ENCODE results near the gene VAMP7.
"Not testable (repeated sequence)": the region's sequence is repeated elsewhere in the genome, so short reads cannot be mapped to it uniquely, and the experiment has no call there.

VAMP7 gene

DNA sequence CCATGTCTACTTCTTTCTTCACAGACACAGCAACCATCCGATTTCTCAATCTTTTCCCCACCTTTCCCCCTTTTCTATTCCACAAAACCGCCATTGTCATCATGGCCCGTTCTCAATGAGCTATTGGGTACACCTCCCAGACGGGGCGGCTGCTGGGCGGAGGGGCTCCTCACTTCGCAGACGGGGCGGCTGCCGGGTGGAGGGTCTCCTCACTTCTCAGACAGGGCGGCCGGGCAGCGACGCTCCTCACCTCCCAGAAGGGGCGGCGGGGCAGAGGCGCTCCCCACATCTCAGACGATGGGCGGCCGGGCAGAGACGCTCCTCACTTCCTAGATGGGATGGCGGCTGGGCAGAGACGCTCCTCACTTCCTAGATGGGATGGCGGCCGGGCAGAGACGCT lies 26.5 kb downstream of the VAMP7 start:
- H3K36me3 ChIP-seq (ENCODE audit: control insufficient read depth, insufficient read depth, low read length); H3K4me1 ChIP-seq (ENCODE audit: control insufficient read depth, insufficient read depth, low read length); H3K27me3 ChIP-seq (ENCODE audit: control insufficient read depth, insufficient read depth, low read length); H3K9ac ChIP-seq (ENCODE audit: low read depth, low read length); H3K27ac ChIP-seq (ENCODE audit: low read depth, low read length); H3K4me3 ChIP-seq (ENCODE audit: low read depth, low read length): not testable (repeated sequence)
- H3K9me3 ChIP-seq (ENCODE audit: control insufficient read depth, insufficient read depth, low read length), result peaks cover 33% of the 10 kb centered on the region

- H3K36me3 ChIP-seq (ENCODE audit: control insufficient read depth, insufficient read depth, low read length), result 0 out of 2 replicates have a peak, but pooled peaks cover 11% of the 10 kb centered on the region
Measured at GRCh38 chrX:155923200-155923599, 42.1 kb downstream of the VAMP7 start.

GRCh38 chrX:155930852-155931618 lies 49.9 kb downstream of the VAMP7 start:
- H3K9ac ChIP-seq (ENCODE audit: low read depth, low read length); H3K27ac ChIP-seq (ENCODE audit: low read depth, low read length); H3K4me1 ChIP-seq (ENCODE audit: control insufficient read depth, insufficient read depth, low read length); H3K4me3 ChIP-seq (ENCODE audit: low read depth, low read length); H3K27me3 ChIP-seq (ENCODE audit: control insufficient read depth, insufficient read depth, low read length); H3K36me3 ChIP-seq (ENCODE audit: control insufficient read depth, insufficient read depth, low read length): not testable (repeated sequence)
- H3K9me3 ChIP-seq (ENCODE audit: control insufficient read depth, insufficient read depth, low read length), result peaks cover 38% of the 10 kb centered on the region

More at GRCh38 chrX:155923200-155923599, 42.1 kb downstream of the VAMP7 start:
- Histone ChIP-seq H3K4me3 (ENCODE audit: low read depth, low read length) (no peak overlapping the region), H3K27me3 (ENCODE audit: control insufficient read depth, insufficient read depth, low read length) (no peaks in the 10 kb centered on the region), H3K4me1 (ENCODE audit: control insufficient read depth, insufficient read depth, low read length) (no peaks in the 10 kb centered on the region), H3K9ac (ENCODE audit: low read depth, low read length) (no peak overlapping the region), H3K9me3 (ENCODE audit: control insufficient read depth, insufficient read depth, low read length) (peaks cover 40% of the 10 kb centered on the region), H3K27ac (ENCODE audit: low read depth, low read length) (no peak overlapping the region)

DNA sequence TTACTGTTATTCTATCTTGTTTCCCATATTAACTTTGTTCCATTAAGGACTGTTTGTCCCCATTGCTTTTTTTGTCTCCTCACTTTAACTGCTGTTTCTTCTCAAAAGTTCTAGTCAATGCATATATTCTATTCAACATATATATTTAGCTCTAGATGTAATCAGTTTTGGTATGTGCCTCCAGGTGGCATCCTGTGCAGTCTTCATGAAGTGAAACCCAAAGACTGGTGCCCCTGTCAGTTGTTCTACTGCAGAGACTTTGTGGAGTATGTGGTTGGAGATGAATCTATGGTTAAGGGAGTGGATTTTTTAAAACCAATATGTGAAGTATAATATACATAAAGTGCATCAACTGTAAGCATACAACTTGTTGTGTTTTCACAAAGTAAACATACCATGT lies 57.0 kb downstream of the VAMP7 start:
- Histone ChIP-seq H3K4me1 (ENCODE audit: control insufficient read depth, insufficient read depth, low read length) (no peaks in the 10 kb centered on the region), H3K27me3 (ENCODE audit: control insufficient read depth, insufficient read depth, low read length) (no peaks in the 10 kb centered on the region), H3K9ac (ENCODE audit: low read depth, low read length) (no peak overlapping the region), H3K4me3 (ENCODE audit: low read depth, low read length) (no peak overlapping the region), H3K9me3 (ENCODE audit: control insufficient read depth, insufficient read depth, low read length) (peaks cover 37% of the 10 kb centered on the region), H3K36me3 (ENCODE audit: control insufficient read depth, insufficient read depth, low read length) (no peaks in the 10 kb centered on the region), H3K27ac (ENCODE audit: low read depth, low read length) (no peak overlapping the region)

DNA sequence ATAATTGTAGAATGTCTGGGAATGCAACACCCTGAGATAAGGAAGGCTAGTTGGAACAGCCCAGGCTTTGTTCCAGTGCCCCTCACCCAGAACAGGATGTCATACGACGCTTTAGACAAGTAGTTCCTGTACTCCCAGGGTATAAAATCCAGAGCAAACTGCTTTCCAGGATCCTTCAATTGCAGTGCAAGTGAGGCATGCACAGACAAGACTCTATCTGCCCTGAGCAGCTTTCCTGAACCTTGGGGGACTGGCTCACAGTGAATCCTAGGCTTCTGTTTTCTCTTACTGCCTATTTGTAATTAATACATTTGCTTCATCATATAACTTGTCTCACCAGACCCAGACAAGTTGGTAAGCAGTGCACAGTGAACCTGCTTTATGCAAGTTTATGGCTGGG lies 68.0 kb downstream of the VAMP7 start:
- Histone ChIP-seq H3K27ac (ENCODE audit: low read depth, low read length) (no peak overlapping the region), H3K9me3 (ENCODE audit: control insufficient read depth, insufficient read depth, low read length) (peaks cover 64% of the 10 kb centered on the region), H3K27me3 (ENCODE audit: control insufficient read depth, insufficient read depth, low read length) (no peaks in the 10 kb centered on the region), H3K36me3 (ENCODE audit: control insufficient read depth, insufficient read depth, low read length) (no peaks in the 10 kb centered on the region), H3K4me3 (ENCODE audit: low read depth, low read length) (no peak overlapping the region), H3K4me1 (ENCODE audit: control insufficient read depth, insufficient read depth, low read length) (no peaks in the 10 kb centered on the region), H3K9ac (ENCODE audit: low read depth, low read length) (no peak overlapping the region)

GRCh38 chrX:155951237-155951789 lies 70.2 kb downstream of the VAMP7 start:
- no peaks in the 10 kb centered on the region for H3K36me3 ChIP-seq (ENCODE audit: control insufficient read depth, insufficient read depth, low read length)
- no peak overlapping the region for H3K9ac ChIP-seq (ENCODE audit: low read depth, low read length)
- no peak overlapping the region for H3K4me3 ChIP-seq (ENCODE audit: low read depth, low read length)
- H3K9me3 ChIP-seq (ENCODE audit: control insufficient read depth, insufficient read depth, low read length), result peaks cover 70% of the 10 kb centered on the region
- H3K4me1 ChIP-seq (ENCODE audit: control insufficient read depth, insufficient read depth, low read length), result no peaks in the 10 kb centered on the region
- no peak overlapping the region for H3K27ac ChIP-seq (ENCODE audit: low read depth, low read length)
- H3K27me3 ChIP-seq (ENCODE audit: control insufficient read depth, insufficient read depth, low read length), result no peaks in the 10 kb centered on the region

DNA sequence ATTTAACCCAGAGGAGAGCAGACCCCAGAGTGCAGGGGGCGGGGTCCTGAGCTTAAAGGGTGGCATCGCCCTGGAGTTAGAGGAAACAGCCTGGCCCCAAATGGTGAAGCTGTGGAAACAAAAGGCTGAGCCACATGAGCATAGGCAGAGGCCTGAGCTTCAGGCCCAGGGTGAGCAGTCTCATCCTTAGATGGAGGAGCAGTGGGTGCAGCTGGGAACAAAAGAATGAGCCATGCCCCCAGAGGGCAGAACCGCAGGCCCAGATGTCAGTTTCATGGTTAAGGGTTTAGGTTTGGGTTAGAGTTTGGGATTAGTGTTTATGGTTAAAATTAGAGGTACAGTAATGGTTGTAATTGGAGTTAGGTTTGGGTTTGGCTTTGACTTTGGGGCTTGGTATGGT lies 71.9 kb downstream of the VAMP7 start:
- no peaks in the 10 kb centered on the region for H3K27me3 ChIP-seq (ENCODE audit: control insufficient read depth, insufficient read depth, low read length)

DNA sequence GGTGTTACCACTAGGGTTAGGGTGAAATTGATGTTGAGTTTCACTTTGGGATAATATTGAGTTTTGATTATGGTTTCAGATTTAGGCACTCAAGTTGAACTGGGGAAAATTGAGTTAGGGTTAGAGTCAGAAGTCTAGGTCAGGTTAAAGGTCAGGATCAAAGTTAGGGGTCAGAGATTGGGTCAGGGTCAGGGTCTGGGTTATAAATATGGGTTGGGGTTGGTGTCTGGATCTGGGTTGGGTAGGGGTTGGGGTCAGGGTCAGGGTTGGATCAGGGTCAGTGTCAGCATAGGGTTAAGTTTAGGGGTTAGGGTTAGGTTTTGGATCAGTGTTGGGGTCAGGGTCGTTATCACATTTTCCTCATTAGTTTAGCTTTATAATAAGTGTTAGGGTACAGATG lies 73.6 kb downstream of the VAMP7 start:
- no peak overlapping the region for H3K9ac ChIP-seq (ENCODE audit: low read depth, low read length)
- peaks cover 57% of the 10 kb centered on the region for H3K9me3 ChIP-seq (ENCODE audit: control insufficient read depth, insufficient read depth, low read length)
- no peaks in the 10 kb centered on the region for H3K36me3 ChIP-seq (ENCODE audit: control insufficient read depth, insufficient read depth, low read length)
- H3K4me3 ChIP-seq (ENCODE audit: low read depth, low read length), result no peak overlapping the region
- H3K4me1 ChIP-seq (ENCODE audit: control insufficient read depth, insufficient read depth, low read length), result peaks cover 10% of the 10 kb centered on the region
- no peaks in the 10 kb centered on the region for H3K27me3 ChIP-seq (ENCODE audit: control insufficient read depth, insufficient read depth, low read length)
- no peak overlapping the region for H3K27ac ChIP-seq (ENCODE audit: low read depth, low read length)

More for the DNA sequence above, 71.9 kb downstream of the VAMP7 start:
- Histone ChIP-seq H3K9me3 (ENCODE audit: control insufficient read depth, insufficient read depth, low read length) (peaks cover 59% of the 10 kb centered on the region), H3K27ac (ENCODE audit: low read depth, low read length) (no peak overlapping the region), H3K9ac (ENCODE audit: low read depth, low read length) (no peak overlapping the region), H3K4me1 (ENCODE audit: control insufficient read depth, insufficient read depth, low read length) (no peaks in the 10 kb centered on the region), H3K36me3 (ENCODE audit: control insufficient read depth, insufficient read depth, low read length) (no peaks in the 10 kb centered on the region), H3K4me3 (ENCODE audit: low read depth, low read length) (no peak overlapping the region)

DNA sequence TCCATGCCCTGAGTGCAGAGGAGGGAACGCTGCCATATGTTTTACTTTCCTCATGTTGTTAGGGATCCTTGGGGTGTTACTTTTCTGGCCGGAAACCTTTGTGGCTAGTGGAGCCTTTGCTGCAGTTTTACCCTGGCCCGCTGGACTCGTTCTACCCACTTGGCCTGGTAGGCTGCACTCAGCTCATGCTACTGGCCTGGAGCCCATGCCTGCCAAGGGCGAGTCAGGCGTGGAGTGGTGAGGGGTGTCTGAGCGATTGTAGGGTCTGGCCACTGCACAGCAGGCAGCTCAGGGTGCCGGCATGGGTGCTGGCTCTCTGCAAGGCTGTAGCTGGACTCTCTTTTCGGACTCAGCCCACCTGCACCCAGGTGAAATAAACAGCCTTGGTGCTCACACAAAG lies 75.0 kb downstream of the VAMP7 start:
- no peak overlapping the region for H3K27ac ChIP-seq (ENCODE audit: low read depth, low read length)
- no peak overlapping the region for H3K4me3 ChIP-seq (ENCODE audit: low read depth, low read length)
- no peaks in the 10 kb centered on the region for H3K36me3 ChIP-seq (ENCODE audit: control insufficient read depth, insufficient read depth, low read length)
- H3K27me3 ChIP-seq (ENCODE audit: control insufficient read depth, insufficient read depth, low read length), result no peaks in the 10 kb centered on the region
- peaks cover 45% of the 10 kb centered on the region; the same call in 1 of the 2 replicates for H3K9me3 ChIP-seq (ENCODE audit: control insufficient read depth, insufficient read depth, low read length)
- peaks cover 11% of the 10 kb centered on the region for H3K4me1 ChIP-seq (ENCODE audit: control insufficient read depth, insufficient read depth, low read length)
- no peak overlapping the region for H3K9ac ChIP-seq (ENCODE audit: low read depth, low read length)

DNA sequence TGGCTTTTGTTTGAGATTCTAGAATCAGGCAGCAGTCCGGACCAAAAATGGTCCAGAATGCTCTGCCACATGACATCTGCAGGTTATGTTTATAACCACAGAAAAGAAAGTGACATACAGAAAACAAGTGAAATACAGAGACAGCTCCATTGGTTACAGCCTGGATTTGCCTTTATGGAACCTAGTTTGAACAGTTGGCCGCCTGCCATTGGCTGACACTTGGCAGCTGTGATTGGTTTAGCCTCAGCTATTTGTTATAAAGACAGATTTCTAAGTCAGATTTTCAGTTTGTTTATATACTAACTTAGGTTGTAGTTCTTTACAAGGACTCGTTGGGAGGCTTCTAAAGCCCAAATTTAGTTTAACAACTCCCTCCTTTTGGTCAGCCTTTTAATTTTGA lies 75.5 kb downstream of the VAMP7 start:
- Histone ChIP-seq H3K9ac (ENCODE audit: low read depth, low read length) (no peak overlapping the region), H3K36me3 (ENCODE audit: control insufficient read depth, insufficient read depth, low read length) (no peaks in the 10 kb centered on the region), H3K27me3 (ENCODE audit: control insufficient read depth, insufficient read depth, low read length) (no peaks in the 10 kb centered on the region), H3K4me1 (ENCODE audit: control insufficient read depth, insufficient read depth, low read length) (peaks cover 11% of the 10 kb centered on the region), H3K4me3 (ENCODE audit: low read depth, low read length) (no peak overlapping the region), H3K9me3 (ENCODE audit: control insufficient read depth, insufficient read depth, low read length) (peaks cover 40% of the 10 kb centered on the region; the same call in 1 of the 2 replicates), H3K27ac (ENCODE audit: low read depth, low read length) (no peak overlapping the region)

GRCh38 chrX:155957843-155958242 lies 76.7 kb downstream of the VAMP7 start:
- Histone ChIP-seq H3K9ac (ENCODE audit: low read depth, low read length) (peak overlapping the region; percentile 58; the same call in 1 of the 2 replicates), H3K4me1 (ENCODE audit: control insufficient read depth, insufficient read depth, low read length) (peaks cover 11% of the 10 kb centered on the region), H3K9me3 (ENCODE audit: control insufficient read depth, insufficient read depth, low read length) (peaks cover 37% of the 10 kb centered on the region), H3K4me3 (ENCODE audit: low read depth, low read length) (no peak overlapping the region), H3K27me3 (ENCODE audit: control insufficient read depth, insufficient read depth, low read length) (no peaks in the 10 kb centered on the region), H3K27ac (ENCODE audit: low read depth, low read length) (no peak overlapping the region), H3K36me3 (ENCODE audit: control insufficient read depth, insufficient read depth, low read length) (no peaks in the 10 kb centered on the region)
